GM12891 (cell line): ENCODE data around the gene ARHGAP6.

Source experiments
- DNase-seq: peaks from one replicate; pipeline ENCODE4 v3.0.0; 2011; ENCODE audit warnings: low spot score; ENCODE audit not compliant: insufficient read length
- FAIRE-seq: peaks from 2 replicates; lab custom pipeline; 2011; peaks lifted over from hg19 to GRCh38; lab: Jason Lieb, UNC
- PAX5 ChIP-seq: IDR thresholded peaks from 2 replicates; pipeline ENCODE4 v1.6.1; 2011; ENCODE audit warnings: low read length, moderate library complexity, mild to moderate bottlenecking; ENCODE audit not compliant: insufficient read depth, severe bottlenecking
- POLR2A ChIP-seq: IDR thresholded peaks from 2 replicates; pipeline ENCODE4 v1.6.1; 2011; ENCODE audit warnings: low read depth, low read length, control low read depth
- POLR2AphosphoS5 ChIP-seq: IDR thresholded peaks from 2 replicates; pipeline ENCODE4 v1.6.1; 2011; ENCODE audit warnings: low read depth, low read length, control low read depth
- POU2F2 ChIP-seq: IDR thresholded peaks from 2 replicates; pipeline ENCODE4 v1.6.1; 2011; ENCODE audit warnings: low read depth, mild to moderate bottlenecking, control low read depth, low read length, moderate library complexity
- SPI1 ChIP-seq: IDR thresholded peaks from 2 replicates; pipeline ENCODE4 v1.6.1; 2011; ENCODE audit warnings: low read depth, low read length, control low read depth
- TAF1 ChIP-seq: IDR thresholded peaks from 2 replicates; pipeline ENCODE4 v1.6.1; 2011; ENCODE audit warnings: low read depth, low read length, control low read depth

Gene ARHGAP6

DNA sequence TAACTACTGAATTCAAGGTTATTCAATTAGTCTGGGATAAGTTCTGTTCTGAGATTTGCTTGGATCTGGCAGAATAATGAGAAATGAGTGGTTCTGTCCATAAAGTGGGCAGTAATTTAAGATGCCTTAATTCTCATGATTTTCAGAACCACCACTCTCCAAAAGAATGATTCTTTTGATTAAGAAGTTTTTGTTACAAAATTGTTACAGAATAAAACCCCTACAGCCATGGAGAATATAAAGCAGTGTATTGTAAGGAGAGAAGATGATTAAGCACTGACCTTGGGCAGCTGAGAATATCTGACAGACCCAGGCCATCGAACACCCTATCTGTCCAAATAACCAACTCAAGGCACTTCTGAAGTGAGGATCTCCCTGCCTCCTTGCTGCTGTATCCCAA is 360.1 kb downstream of the ARHGAP6 start:
- FAIRE-seq, result no peak
- no peak for DNase-seq
- no peak for TF ChIP-seq TAF1
- no peak for TF ChIP-seq PAX5
- TF ChIP-seq POU2F2, result no peak
- TF ChIP-seq POLR2A, result no peak
- TF ChIP-seq SPI1, result no peak
- TF ChIP-seq POLR2AphosphoS5, result no peak

DNA sequence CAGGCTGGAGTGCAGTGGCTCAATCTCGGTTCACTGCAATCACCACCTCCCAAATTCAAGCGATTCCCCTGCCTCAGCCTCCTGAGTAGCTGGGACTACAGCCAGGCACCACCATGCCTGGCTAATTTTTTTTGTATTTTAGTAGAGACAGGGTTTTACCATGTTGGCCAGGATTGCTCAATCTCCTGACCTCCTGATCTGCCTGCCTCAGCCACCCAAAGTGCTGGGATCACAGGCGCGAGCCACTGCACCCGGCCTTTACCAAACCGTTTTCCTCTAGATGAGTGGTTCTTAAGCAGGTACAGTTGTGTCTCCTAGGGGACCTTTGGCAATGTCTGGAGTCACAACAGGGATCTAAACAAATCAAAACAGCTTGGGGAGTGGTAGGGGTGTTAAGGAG is 360.9 kb downstream of the ARHGAP6 start:
- no peak for DNase-seq
- no peak for FAIRE-seq
- TF ChIP-seq TAF1 (no peak), PAX5 (no peak)

DNA sequence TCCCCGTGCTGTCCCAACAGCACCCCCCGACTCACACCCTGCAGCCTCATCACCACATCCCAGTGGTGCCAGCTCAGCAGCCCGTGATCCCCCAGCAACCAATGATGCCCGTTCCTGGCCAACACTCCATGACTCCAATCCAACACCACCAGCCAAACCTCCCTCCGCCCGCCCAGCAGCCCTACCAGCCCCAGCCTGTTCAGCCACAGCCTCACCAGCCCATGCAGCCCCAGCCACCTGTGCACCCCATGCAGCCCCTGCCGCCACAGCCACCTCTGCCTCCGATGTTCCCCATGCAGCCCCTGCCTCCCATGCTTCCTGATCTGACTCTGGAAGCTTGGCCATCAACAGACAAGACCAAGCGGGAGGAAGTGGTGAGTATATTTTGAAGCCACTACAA is 367.1 kb downstream of the ARHGAP6 start:
- FAIRE-seq (no peak), DNase-seq (no peak)
- TF ChIP-seq PAX5 (no peak), POLR2AphosphoS5 (no peak), SPI1 (no peak), TAF1 (no peak), POLR2A (no peak), POU2F2 (no peak)

DNA sequence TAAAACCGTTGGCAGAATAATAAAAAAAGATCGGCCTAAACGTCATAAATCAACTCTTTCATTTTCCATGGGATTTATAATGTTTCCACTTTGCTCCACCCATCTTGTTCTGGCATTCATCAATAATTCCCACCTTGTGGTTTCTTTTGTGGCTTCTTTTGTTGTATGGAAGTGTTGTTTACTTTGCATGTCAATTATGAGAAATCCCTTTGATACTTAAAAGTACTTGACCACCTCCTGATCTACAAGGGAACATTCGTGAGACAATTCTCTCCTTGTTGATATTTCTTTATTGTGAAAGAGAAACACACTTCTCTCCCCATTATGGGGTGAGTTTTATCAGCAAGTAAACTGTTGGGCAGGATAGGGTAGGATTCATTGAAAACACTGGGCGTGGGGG is 369.7 kb downstream of the ARHGAP6 start:
- no peak for TF ChIP-seq POU2F2
- TF ChIP-seq POLR2AphosphoS5, result no peak
- no peak for TF ChIP-seq PAX5
- TF ChIP-seq TAF1, result no peak
- no peak for TF ChIP-seq SPI1
- no peak for TF ChIP-seq POLR2A
- no peak for DNase-seq
- no peak for FAIRE-seq

DNA sequence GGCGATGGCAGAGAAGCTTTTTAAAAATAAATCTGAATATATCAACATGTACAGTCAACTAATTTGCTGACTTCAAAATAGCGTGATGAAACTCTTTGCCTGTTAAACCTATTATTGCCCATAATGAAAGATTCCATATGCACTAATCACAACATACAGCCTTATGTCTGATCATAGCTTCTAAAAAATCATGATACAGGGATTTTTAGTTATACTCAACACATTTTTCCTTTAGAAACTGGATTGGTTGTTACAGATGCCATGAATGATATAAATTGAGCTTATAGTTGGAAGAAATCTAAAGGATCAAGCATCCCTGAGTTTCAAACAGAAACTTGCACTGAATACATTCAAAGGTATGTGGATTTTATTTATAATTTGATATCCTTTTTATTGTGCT is 372.6 kb downstream of the ARHGAP6 start, which contains the start of gene AMELX:
Gene AMELX (plus strand): TSS at position 301 of the 400 bp plus-strand sequence. CDS start 1,376 bp downstream, outside the sequence.
- no peak for DNase-seq
- no peak for FAIRE-seq
- TF ChIP-seq POLR2A, result no peak
- no peak for TF ChIP-seq POLR2AphosphoS5
- TF ChIP-seq TAF1, result no peak
- no peak for TF ChIP-seq PAX5
- no peak for TF ChIP-seq SPI1
- no peak for TF ChIP-seq POU2F2

DNA sequence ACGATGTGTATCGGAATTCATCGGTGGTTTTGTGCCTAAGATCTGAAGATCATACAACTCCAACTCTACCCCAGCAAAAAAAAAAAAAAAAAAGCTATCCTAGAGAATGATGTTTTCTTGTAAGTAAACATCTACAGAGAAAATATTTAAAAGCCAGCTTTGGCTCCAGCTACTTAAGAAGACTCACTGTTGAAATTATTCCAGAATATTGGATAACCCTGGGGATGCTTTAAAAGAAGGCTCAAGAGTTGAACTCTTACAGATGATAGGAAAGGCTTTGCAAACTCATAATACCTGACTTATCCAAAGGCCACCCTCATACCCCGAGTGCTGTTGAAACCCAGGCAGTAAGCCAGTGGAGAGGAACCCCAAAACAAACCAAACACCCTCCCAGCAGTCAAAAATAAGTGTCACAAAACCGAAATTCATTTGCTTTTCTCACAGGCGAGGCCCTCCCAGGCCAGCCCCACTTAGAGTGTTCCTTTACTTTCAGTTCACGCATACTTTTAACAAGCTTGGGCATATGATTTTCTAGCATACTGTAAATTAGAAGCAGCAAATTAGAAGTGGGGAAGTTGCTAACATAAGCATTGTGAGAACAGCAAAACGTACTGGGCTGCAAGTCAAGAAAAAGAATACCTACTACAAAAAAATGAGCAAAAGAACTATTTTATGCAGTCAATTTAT is 375.2 kb downstream of the ARHGAP6 start:
- TF ChIP-seq POLR2AphosphoS5 (no peak), SPI1 (no peak), POLR2A (no peak), POU2F2 (no peak), TAF1 (no peak), PAX5 (no peak)

DNA sequence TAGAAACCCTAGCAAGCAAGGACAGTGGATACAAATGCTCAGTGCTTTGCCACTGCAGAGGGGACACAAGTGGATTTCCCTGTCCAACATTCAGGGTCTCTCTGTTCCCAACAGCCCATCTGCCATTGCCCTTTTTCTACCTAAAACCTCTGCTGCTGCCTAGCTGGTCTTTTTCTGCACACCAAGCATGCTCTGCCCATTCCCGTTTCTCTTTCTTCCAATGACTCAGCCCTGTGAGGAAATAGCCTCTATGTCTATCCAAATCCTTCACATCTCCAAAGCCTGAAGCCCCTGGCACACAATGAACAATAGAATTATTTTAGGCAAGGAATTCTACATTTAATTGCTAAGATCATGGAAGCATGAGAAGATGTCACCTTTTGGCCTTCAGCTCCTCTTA is 378.2 kb downstream of the ARHGAP6 start:
- no peak for TF ChIP-seq POLR2AphosphoS5
- TF ChIP-seq PAX5, result no peak
- no peak for TF ChIP-seq SPI1
- TF ChIP-seq TAF1, result no peak
- no peak for TF ChIP-seq POLR2A
- TF ChIP-seq POU2F2, result no peak
- no peak for DNase-seq
- FAIRE-seq, result no peak

More for the DNA sequence above, 375.2 kb downstream of the ARHGAP6 start:
- no peak for DNase-seq
- no peak for FAIRE-seq

DNA sequence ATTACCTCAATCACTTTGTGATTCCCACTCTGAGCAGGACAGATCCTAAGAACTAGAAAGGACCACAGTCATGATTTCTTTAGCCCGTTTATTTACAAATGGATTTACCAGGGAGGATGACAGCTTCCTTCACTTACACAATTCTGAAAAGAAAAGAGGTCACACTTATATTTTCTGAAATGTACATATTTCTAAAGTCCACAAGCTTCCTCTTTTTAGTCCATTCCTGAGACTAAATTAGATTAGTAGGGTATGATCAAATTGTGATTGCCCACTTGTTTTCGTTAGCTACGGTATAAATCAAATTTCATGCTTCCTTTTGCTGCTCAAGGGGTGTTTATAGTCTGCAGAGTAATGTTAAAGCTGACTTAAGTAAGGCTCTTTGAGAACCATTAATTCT is 380.1 kb downstream of the ARHGAP6 start:
- TF ChIP-seq PAX5 (no peak), POU2F2 (no peak), SPI1 (no peak), POLR2AphosphoS5 (no peak), POLR2A (no peak), TAF1 (no peak)
- DNase-seq (no peak), FAIRE-seq (no peak)

DNA sequence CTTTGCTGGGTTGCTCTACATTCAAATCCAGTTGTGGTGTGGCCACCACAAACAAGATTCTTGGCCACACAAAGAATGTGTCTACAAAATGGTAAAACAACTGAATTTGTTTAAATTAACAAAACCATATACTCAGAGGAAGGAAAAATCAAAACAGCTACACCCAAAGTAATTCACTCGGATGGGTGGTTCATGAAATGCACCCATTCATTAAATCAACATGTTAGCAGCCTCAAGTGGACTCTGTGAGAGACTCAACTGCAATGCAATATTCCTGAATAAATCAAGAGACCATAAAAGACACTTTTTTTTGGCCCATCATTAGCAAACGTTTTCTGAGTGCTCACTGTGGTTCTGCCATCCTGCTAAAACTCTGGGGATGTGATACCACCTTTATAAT is 383.7 kb downstream of the ARHGAP6 start:
- no peak for FAIRE-seq
- no peak for DNase-seq
- no peak for TF ChIP-seq TAF1

DNA sequence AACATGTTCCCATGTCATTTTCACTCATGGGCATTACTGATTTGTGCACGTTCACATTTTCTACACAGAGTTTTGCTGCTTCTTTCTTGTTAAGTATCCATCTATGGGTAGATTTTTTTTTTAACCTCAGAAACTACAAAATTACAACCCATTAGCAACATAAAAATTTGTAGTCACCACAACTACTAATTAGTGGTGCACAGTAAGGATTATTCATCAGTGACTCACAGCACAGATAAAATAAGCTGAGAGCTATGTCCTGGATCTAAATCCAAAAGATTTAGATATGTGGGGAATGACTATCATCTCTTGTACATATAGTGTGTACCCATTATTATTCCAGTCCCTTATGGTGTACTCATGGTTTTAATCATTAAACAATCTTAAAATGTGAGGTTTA is 392.2 kb downstream of the ARHGAP6 start:
- no peak for FAIRE-seq
- TF ChIP-seq SPI1, result no peak
- TF ChIP-seq POLR2AphosphoS5, result no peak
- no peak for TF ChIP-seq POLR2A
- no peak for TF ChIP-seq POU2F2
- TF ChIP-seq TAF1, result no peak
- TF ChIP-seq PAX5, result no peak
- no peak for DNase-seq

DNA sequence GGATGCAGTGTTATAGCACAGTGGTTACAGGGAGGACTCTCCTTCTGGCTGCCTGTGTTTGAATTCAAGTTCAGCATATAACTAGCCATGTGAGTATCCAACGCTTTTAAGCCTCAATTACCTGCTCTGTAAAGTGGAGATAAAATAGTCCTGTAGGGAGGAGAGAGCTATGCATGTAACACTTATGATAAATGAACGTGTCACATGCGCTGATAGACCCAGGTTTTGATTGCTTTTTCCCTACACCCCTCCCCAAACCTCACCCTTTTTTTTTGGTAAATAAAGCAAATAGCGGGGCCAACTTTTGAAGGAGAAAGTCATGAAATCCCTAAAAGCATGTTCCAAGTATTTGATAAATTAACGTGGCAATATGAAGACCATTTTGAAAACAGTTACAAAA is 392.9 kb downstream of the ARHGAP6 start:
- TF ChIP-seq PAX5 (no peak), TAF1 (no peak), SPI1 (no peak), POLR2AphosphoS5 (no peak), POU2F2 (no peak), POLR2A (no peak)
- FAIRE-seq, result no peak
- no peak for DNase-seq
